Measurements from ENCODE around the gene KCNH4.

GRCh38 chr17:42191275-42191608, 10.3 kb upstream of the KCNH4 start:
- TF ChIP-seq CTCF (IDR thresholded peaks at IDR 0.05): no peak
- TF ChIP-seq POLR2A (IDR thresholded peaks at IDR 0.05): no peak
